ENCODE data around the gene DCPS. TPM values are rescaled to one million over a fixed set of nuclear protein-coding genes. Genes with fewer than 3 reads are reported as not detected.
A peak's percentile ranks its signal among the peaks of the same experiment; 100 is the strongest.

DCPS gene
- total RNA-seq, 1 experiment from 2014 or later, result 52.6 TPM

GRCh38 chr11:126357969-126358762, 54.3 kb downstream of the DCPS start:
- ATAC-seq, result no peak
- Histone ChIP-seq H3K27ac (ENCODE audit: low read length) (no peak overlapping the region), H3K4me2 (ENCODE audit: low read length) (peak overlapping the region; percentile 94), H2AFZ (ENCODE audit: low read length) (no peak overlapping the region), H3K36me3 (ENCODE audit: low read depth, low read length) (0 out of 2 replicates have a peak, but pooled peaks cover 4% of the 10 kb centered on the region), H3K9ac (ENCODE audit: low read length) (no peak overlapping the region), H3K4me1 (ENCODE audit: insufficient read depth, low read length) (peaks cover 53% of the 10 kb centered on the region), H3K9me3 (ENCODE audit: low read length) (no peaks in the 10 kb centered on the region), H3K4me3 (ENCODE audit: low read length) (peak overlapping the region; percentile 83; the same call in 1 of the 2 replicates), H4K20me1 (ENCODE audit: low read length) (0 out of 2 replicates have a peak, but pooled peaks cover 3% of the 10 kb centered on the region), H3K79me2 (ENCODE audit: low read length) (peaks cover 82% of the 10 kb centered on the region), H3F3A (ENCODE audit: low read length, unreplicated experiment) (no peaks in the 10 kb centered on the region), H3K27me3 (ENCODE audit: low read length) (no peaks in the 10 kb centered on the region), H3K9me2 (replicated peaks; ENCODE audit: low read length) (no peaks in the 10 kb centered on the region)
- intact Hi-C loops (cut with micrococcal nuclease), result no loop called here
- ChIA-PET CTCF (no interaction called here), POLR2A (ENCODE audit: unreplicated experiment) (no interaction called here)
- TF ChIP-seq CTCF (conservative IDR thresholded peaks at IDR 0.05; ENCODE audit: low read depth, low read length) (no peak), EZH2phosphoT487 (IDR thresholded peaks at IDR 0.05; ENCODE audit: borderline replicate concordance, low read length) (no peak), EZH2 (IDR thresholded peaks at IDR 0.05; ENCODE audit: low read length, unreplicated experiment) (no peak)
- BruUV-seq (replicated peaks), result no TSS peak
- DNase-seq, result no peak

- no peak for ATAC-seq
- H2AFZ ChIP-seq (ENCODE audit: low read length), result no peak overlapping the region
- no peaks in the 10 kb centered on the region for H3F3A ChIP-seq (ENCODE audit: low read length, unreplicated experiment)
- no peak overlapping the region for H3K9ac ChIP-seq (ENCODE audit: low read length)
- H3K4me1 ChIP-seq (ENCODE audit: insufficient read depth, low read length), result peaks cover 47% of the 10 kb centered on the region
- peaks cover 4% of the 10 kb centered on the region; the same call in 1 of the 2 replicates for H3K36me3 ChIP-seq (ENCODE audit: low read depth, low read length)
- ChIA-PET POLR2A (ENCODE audit: unreplicated experiment) (no interaction called here), CTCF (interaction anchor here (0.5 kb wide), 1 partner anchor 46 kb away, joined by 3 read pairs; no protein-coding TSS in a partner anchor)
- no peak for DNase-seq
- BruUV-seq (replicated peaks), result no TSS peak
- no peak for TF ChIP-seq CTCF (conservative IDR thresholded peaks at IDR 0.05; ENCODE audit: low read depth, low read length)
- TF ChIP-seq EZH2phosphoT487 (IDR thresholded peaks at IDR 0.05; ENCODE audit: borderline replicate concordance, low read length), result no peak
- TF ChIP-seq EZH2 (IDR thresholded peaks at IDR 0.05; ENCODE audit: low read length, unreplicated experiment), result no peak
- no peaks in the 10 kb centered on the region for H3K27me3 ChIP-seq (ENCODE audit: low read length)
- intact Hi-C loops (cut with micrococcal nuclease), result no loop called here
- H3K4me3 ChIP-seq (ENCODE audit: low read length), result no peak overlapping the region
- no peaks in the 10 kb centered on the region for H3K9me3 ChIP-seq (ENCODE audit: low read length)
- no peaks in the 10 kb centered on the region for H3K9me2 ChIP-seq (replicated peaks; ENCODE audit: low read length)
- H3K4me2 ChIP-seq (ENCODE audit: low read length), result peak overlapping the region; percentile 94; the same call in 1 of the 2 replicates
- 0 out of 2 replicates have a peak, but pooled peaks cover 3% of the 10 kb centered on the region for H4K20me1 ChIP-seq (ENCODE audit: low read length)
- no peak overlapping the region for H3K27ac ChIP-seq (ENCODE audit: low read length)
- H3K79me2 ChIP-seq (ENCODE audit: low read length), result peaks cover 87% of the 10 kb centered on the region
Observed at GRCh38 chr11:126358763-126359160, 54.9 kb downstream of the DCPS start.

Data from PC-3 (cell line).